HCT116 (cell line): ENCODE measurements around the gene TMOD1. TPM values are rescaled to one million over a fixed set of nuclear protein-coding genes. Genes with fewer than 3 reads are reported as not detected.

Source experiments
- ATAC-seq: fragments of 200-7000 bp; cut with Tn5 transposase; 2 replicates; pipeline ENCODE4 v1.9.1; 2020; ENCODE audit warnings: mild to moderate bottlenecking, moderate library complexity
- BruUV-seq: library from RNA; stranded (reverse); fragments of 400-500 nt; replicated peaks from 2 replicates; lab custom pipeline; 2021; lab: Mats Ljungman, UMichigan
- CTCF ChIA-PET: fragments of 300-600 bp; sonication (Branson Sonifier 250); formaldehyde crosslinking; loops from one replicate; lab custom pipeline; 2021; ENCODE audit warnings: antibody characterized with exemption; lab: Charles Lee
- POLR2A ChIA-PET: fragments of 300-600, 350-600 bp; sonication (Branson Sonifier 250); formaldehyde crosslinking; loops from one replicate; lab custom pipeline; 2021; ENCODE audit warnings: antibody characterized with exemption; lab: Charles Lee
- RAD21 ChIA-PET, 2 experiments: fragments of 300-600 bp; sonication (Branson Sonifier 250); formaldehyde crosslinking; loops; one replicate each; lab custom pipeline; 2023; ENCODE audit warnings: low total read pairs in 2 of 2; ENCODE audit not compliant: uncharacterized antibody in 2 of 2, unreplicated experiment in 2 of 2, low non-redundant PET in 1 of 2; lab: Charles Lee
- DNase-seq: peaks from one replicate; pipeline ENCODE4 v3.0.0-alpha.2; 2010; ENCODE audit warnings: low read depth, low spot score
- H2AFZ ChIP-seq: fragments of 200-600 bp; shearing (Covaris generic), sonication (generic); 2 replicates; pipeline ENCODE4 v1.6.1; 2017; ENCODE audit warnings: low read depth, mixed run types, mixed read lengths, antibody characterized with exemption, low read length; ENCODE audit not compliant: poor library complexity, severe bottlenecking
- H3K27ac ChIP-seq: 2 replicates; pipeline ENCODE4 v1.5.1; 2012; ENCODE audit warnings: low read depth, low read length
- H3K27me3 ChIP-seq: fragments of 200-600 bp; sonication (generic); 2 replicates; pipeline ENCODE4 v1.6.1; 2016; ENCODE audit warnings: mixed run types, low read length, mixed read lengths; ENCODE audit not compliant: insufficient read depth
- H3K36me3 ChIP-seq, 2 experiments: fragments of 200-500 bp in 1 of 2; fragments of 200-600 bp in 1 of 2; sonication (Bioruptor generic) in 1 of 2; sonication (generic) in 1 of 2; 2 replicates each; pipeline versions ENCODE4 v1.5.1 to v1.6.1; 2014 to 2016; ENCODE audit warnings: low read length in 2 of 2, inconsistent platforms in 1 of 2, mixed read lengths in 1 of 2, mixed run types in 1 of 2; ENCODE audit not compliant: insufficient read depth in 2 of 2, control insufficient read depth in 1 of 2
- H3K4me1 ChIP-seq, 2 experiments: fragments of 200-600 bp in 1 of 2; sonication (generic) in 1 of 2; 2 replicates each; pipeline versions ENCODE4 v1.5.1 to v1.6.1; 2012 to 2017; ENCODE audit warnings: low read length in 2 of 2, inconsistent platforms in 1 of 2, mild to moderate bottlenecking in 1 of 2, mixed read lengths in 1 of 2, mixed run types in 1 of 2, moderate library complexity in 1 of 2; ENCODE audit not compliant: insufficient read depth in 2 of 2, control insufficient read depth in 1 of 2
- H3K4me2 ChIP-seq: fragments of 200-600 bp; sonication (generic); 2 replicates; pipeline ENCODE4 v1.6.1; 2017; ENCODE audit warnings: mixed run types, low read length, mixed read lengths
- H3K4me3 ChIP-seq, 2 experiments: fragments of 200-600 bp in 1 of 2; sonication (generic) in 1 of 2; replicated peaks in 1 of 2; 2 replicates each; pipeline ENCODE4 v1.5.1; 2011 to 2016; ENCODE audit warnings: low read length in 2 of 2, control low read depth in 1 of 2, low read depth in 1 of 2, mild to moderate bottlenecking in 1 of 2, mixed read lengths in 1 of 2, mixed run types in 1 of 2
- H3K79me2 ChIP-seq: fragments of 200-600 bp; sonication (generic); 2 replicates; pipeline ENCODE4 v1.6.1; 2017; ENCODE audit warnings: mild to moderate bottlenecking, mixed run types, low read length, moderate library complexity, mixed read lengths; ENCODE audit not compliant: insufficient read depth
- H3K9ac ChIP-seq: fragments of 200-600 bp; sonication (generic); 2 replicates; pipeline ENCODE4 v1.6.1; 2016; ENCODE audit warnings: low read length, mixed read lengths
- H3K9me2 ChIP-seq: fragments of 200-600 bp; sonication (generic), shearing (Covaris generic); 2 replicates; pipeline ENCODE4 v1.6.1; 2017; ENCODE audit warnings: mixed run types, mild to moderate bottlenecking, moderate library complexity; ENCODE audit not compliant: insufficient read depth
- H3K9me3 ChIP-seq, 2 experiments: fragments of 200-500 bp in 1 of 2; fragments of 200-600 bp in 1 of 2; sonication (Bioruptor generic) in 1 of 2; sonication (generic) in 1 of 2; 2 replicates each; pipeline ENCODE4 v1.6.1; 2014 to 2017; ENCODE audit warnings: low read length in 2 of 2, mixed read lengths in 2 of 2, inconsistent platforms in 1 of 2, low read depth in 1 of 2, mild to moderate bottlenecking in 1 of 2, mixed run types in 1 of 2, moderate library complexity in 1 of 2; ENCODE audit not compliant: control insufficient read depth in 1 of 2, insufficient read depth in 1 of 2
- H4K20me1 ChIP-seq: fragments of 200-600 bp; sonication (generic), shearing (Covaris generic); 2 replicates; pipeline ENCODE4 v1.6.1; 2017; ENCODE audit warnings: mixed run types, mild to moderate bottlenecking, moderate library complexity; ENCODE audit not compliant: insufficient read depth
- CBX3 ChIP-seq: IDR thresholded peaks from 2 replicates; pipeline ENCODE4 v1.6.1; 2012; ENCODE audit warnings: low read depth
- CEBPB ChIP-seq: IDR thresholded peaks from 2 replicates; pipeline ENCODE4 v1.6.1; 2012; ENCODE audit warnings: low read depth
- EGR1 ChIP-seq: IDR thresholded peaks from 2 replicates; pipeline ENCODE4 v1.6.1; 2012; ENCODE audit warnings: low read depth
- EZH2phosphoT487 ChIP-seq: fragments of 200-600 bp; IDR thresholded peaks from 2 replicates; pipeline ENCODE4 v1.6.1; 2018; ENCODE audit warnings: antibody characterized with exemption, borderline replicate concordance
- FOSL1 ChIP-seq: IDR thresholded peaks from 2 replicates; pipeline ENCODE4 v1.6.1; 2012; ENCODE audit warnings: low read depth
- JUND ChIP-seq: IDR thresholded peaks from 2 replicates; pipeline ENCODE4 v1.6.1; 2012
- MAX ChIP-seq: IDR thresholded peaks from 2 replicates; pipeline ENCODE4 v1.6.1; 2012
- POLR2AphosphoS5 ChIP-seq: IDR thresholded peaks from 2 replicates; pipeline ENCODE4 v1.6.1; 2011; ENCODE audit warnings: mild to moderate bottlenecking, low read depth, low read length, moderate library complexity
- RAD21 ChIP-seq: IDR thresholded peaks from 2 replicates; pipeline ENCODE4 v1.6.1; 2012; ENCODE audit warnings: low read depth, mild to moderate bottlenecking
- REST ChIP-seq: IDR thresholded peaks from 2 replicates; pipeline ENCODE4 v1.6.1; 2012; ENCODE audit warnings: low read depth
- SIN3A ChIP-seq: IDR thresholded peaks from 2 replicates; pipeline ENCODE4 v1.6.1; 2012; ENCODE audit warnings: low read depth
- ZFX ChIP-seq: fragments of 450-650 bp; IDR thresholded peaks from 2 replicates; pipeline ENCODE4 v1.6.1; 2017
- ZNF274 ChIP-seq: fragments of 200-500 bp; sonication (Bioruptor generic); IDR thresholded peaks from 2 replicates; pipeline ENCODE4 v1.6.1; 2014; ENCODE audit warnings: mild to moderate bottlenecking, low read depth, low read length, inconsistent platforms
- intact Hi-C: fragments of 100-400 bp; cut with micrococcal nuclease; formaldehyde crosslinking; loops from 2 replicates; pipeline ENCODE4 v1.10.0; 2022
- total RNA-seq: library from RNA; stranded (reverse); gene quantifications from one replicate; pipeline ENCODE4 v1.2.1, GENCODE V29; 2021; ENCODE audit not compliant: unreplicated experiment
- TF ChIP-seq, protein P1 (sequence below): IDR thresholded peaks from 2 replicates; pipeline ENCODE4 v1.6.1; 2011; ENCODE audit warnings: mild to moderate bottlenecking, low read length, moderate library complexity; ENCODE audit not compliant: insufficient replicate concordance; ENCODE audit errors: extremely low read depth
- TF ChIP-seq, protein P2 (sequence below): IDR thresholded peaks from 2 replicates; pipeline ENCODE4 v1.6.1; 2012
- TF ChIP-seq, protein P3 (sequence below), 3 experiments: fragments of 200-600 bp in 1 of 3; sonication (generic) in 1 of 3; IDR thresholded peaks in 2 of 3; conservative IDR thresholded peaks in 1 of 3; 2 replicates each; pipeline ENCODE4 v1.5.1; 2012 to 2017; ENCODE audit warnings: low read depth in 2 of 3, low read length in 2 of 3, antibody characterized with exemption in 1 of 3, borderline replicate concordance in 1 of 3, control low read depth in 1 of 3, mild to moderate bottlenecking in 1 of 3, mixed read lengths in 1 of 3, mixed run types in 1 of 3, moderate library complexity in 1 of 3; ENCODE audit not compliant: insufficient read depth in 1 of 3

Gene TMOD1
- total RNA-seq, 1 experiment from 2014 or later = 4.4 TPM

DNA sequence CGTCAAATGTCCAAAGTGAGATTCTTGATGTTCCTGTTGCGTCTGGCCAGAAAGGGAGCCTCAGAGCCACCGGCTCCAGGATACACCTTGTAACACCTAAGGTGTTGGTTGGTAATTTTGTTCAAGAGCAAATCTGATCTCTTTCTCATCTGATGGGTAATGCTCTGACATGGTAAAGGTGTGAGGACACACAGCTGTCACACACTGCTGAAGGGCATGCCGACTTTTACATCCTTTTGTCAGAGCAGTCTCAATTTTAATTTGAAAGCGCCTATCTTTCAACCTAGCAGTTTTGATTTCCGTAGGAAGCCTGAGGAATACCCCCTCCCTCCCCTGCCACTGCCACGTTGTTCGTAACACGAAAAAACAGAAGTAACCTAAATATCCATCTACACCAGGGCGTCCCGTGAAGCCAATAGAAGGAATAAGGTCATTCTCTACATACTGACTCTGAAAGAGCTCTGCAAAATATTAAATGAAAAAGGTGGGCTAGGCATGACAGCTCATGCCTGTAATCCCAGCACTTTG, 74.3 kb downstream of the TMOD1 start:
- DNase-seq (no peak), ATAC-seq (no peak)
- no peaks in the 10 kb centered on the region for H4K20me1 ChIP-seq
- H3K4me1 ChIP-seq = peaks cover 3 to 26% of the 10 kb centered on the region in 2 experiments; a peak in 3 of 4 replicates
- TF ChIP-seq ZFX (no peak), POLR2AphosphoS5 (no peak), ZNF274 (no peak), EZH2phosphoT487 (no peak), RAD21 (no peak), CBX3 (no peak), REST (no peak), FOSL1 (no peak), CEBPB (no peak), JUND (no peak), MAX (no peak), EGR1 (no peak), SIN3A (no peak)
- TF ChIP-seq, protein P1, sequence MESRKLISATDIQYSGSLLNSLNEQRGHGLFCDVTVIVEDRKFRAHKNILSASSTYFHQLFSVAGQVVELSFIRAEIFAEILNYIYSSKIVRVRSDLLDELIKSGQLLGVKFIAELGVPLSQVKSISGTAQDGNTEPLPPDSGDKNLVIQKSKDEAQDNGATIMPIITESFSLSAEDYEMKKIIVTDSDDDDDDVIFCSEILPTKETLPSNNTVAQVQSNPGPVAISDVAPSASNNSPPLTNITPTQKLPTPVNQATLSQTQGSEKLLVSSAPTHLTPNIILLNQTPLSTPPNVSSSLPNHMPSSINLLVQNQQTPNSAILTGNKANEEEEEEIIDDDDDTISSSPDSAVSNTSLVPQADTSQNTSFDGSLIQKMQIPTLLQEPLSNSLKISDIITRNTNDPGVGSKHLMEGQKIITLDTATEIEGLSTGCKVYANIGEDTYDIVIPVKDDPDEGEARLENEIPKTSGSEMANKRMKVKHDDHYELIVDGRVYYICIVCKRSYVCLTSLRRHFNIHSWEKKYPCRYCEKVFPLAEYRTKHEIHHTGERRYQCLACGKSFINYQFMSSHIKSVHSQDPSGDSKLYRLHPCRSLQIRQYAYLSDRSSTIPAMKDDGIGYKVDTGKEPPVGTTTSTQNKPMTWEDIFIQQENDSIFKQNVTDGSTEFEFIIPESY = no peak
- TF ChIP-seq, protein P2, sequence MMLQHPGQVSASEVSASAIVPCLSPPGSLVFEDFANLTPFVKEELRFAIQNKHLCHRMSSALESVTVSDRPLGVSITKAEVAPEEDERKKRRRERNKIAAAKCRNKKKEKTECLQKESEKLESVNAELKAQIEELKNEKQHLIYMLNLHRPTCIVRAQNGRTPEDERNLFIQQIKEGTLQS = no peak
- TF ChIP-seq, protein P3, sequence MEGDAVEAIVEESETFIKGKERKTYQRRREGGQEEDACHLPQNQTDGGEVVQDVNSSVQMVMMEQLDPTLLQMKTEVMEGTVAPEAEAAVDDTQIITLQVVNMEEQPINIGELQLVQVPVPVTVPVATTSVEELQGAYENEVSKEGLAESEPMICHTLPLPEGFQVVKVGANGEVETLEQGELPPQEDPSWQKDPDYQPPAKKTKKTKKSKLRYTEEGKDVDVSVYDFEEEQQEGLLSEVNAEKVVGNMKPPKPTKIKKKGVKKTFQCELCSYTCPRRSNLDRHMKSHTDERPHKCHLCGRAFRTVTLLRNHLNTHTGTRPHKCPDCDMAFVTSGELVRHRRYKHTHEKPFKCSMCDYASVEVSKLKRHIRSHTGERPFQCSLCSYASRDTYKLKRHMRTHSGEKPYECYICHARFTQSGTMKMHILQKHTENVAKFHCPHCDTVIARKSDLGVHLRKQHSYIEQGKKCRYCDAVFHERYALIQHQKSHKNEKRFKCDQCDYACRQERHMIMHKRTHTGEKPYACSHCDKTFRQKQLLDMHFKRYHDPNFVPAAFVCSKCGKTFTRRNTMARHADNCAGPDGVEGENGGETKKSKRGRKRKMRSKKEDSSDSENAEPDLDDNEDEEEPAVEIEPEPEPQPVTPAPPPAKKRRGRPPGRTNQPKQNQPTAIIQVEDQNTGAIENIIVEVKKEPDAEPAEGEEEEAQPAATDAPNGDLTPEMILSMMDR (IDR thresholded peaks at IDR 0.05 in 2 of 3, conservative IDR thresholded peaks at IDR 0.05 in 1 of 3; ENCODE audit: borderline replicate concordance in 1 of 3, insufficient read depth in 1 of 3, low read depth in 2 of 3, low read length in 2 of 3) = no peak
- ChIA-PET POLR2A (no interaction called here), CTCF (no interaction called here), RAD21 (no interaction called here)
- no peak overlapping the region for H2AFZ ChIP-seq
- intact Hi-C loops = no loop called here
- H3K9me2 ChIP-seq = no peaks in the 10 kb centered on the region
- no peak overlapping the region for H3K4me3 ChIP-seq
- no TSS peak for BruUV-seq
- H3K27me3 ChIP-seq = no peaks in the 10 kb centered on the region
- H3K36me3 ChIP-seq = no peaks in the 10 kb centered on the region
- no peak overlapping the region for H3K4me2 ChIP-seq
- no peak overlapping the region for H3K27ac ChIP-seq
- H3K79me2 ChIP-seq = no peaks in the 10 kb centered on the region
- H3K9me3 ChIP-seq = no peaks in the 10 kb centered on the region
- H3K9ac ChIP-seq = no peak overlapping the region
